GM12875 (cell line): ENCODE results near the gene SMPD3.

Experiments
- H3K4me3 ChIP-seq: one replicate; pipeline ENCODE4 v1.5.1; 2011; ENCODE audit warnings: low read depth, low read length, control low read depth
- TF ChIP-seq, protein P1 (sequence below): IDR thresholded peaks from 2 replicates; pipeline ENCODE4 v1.5.1; 2011; ENCODE audit warnings: low read depth, mild to moderate bottlenecking, control low read depth, inconsistent platforms, low read length, moderate library complexity, borderline replicate concordance; ENCODE audit not compliant: insufficient read depth

SMPD3 gene

DNA sequence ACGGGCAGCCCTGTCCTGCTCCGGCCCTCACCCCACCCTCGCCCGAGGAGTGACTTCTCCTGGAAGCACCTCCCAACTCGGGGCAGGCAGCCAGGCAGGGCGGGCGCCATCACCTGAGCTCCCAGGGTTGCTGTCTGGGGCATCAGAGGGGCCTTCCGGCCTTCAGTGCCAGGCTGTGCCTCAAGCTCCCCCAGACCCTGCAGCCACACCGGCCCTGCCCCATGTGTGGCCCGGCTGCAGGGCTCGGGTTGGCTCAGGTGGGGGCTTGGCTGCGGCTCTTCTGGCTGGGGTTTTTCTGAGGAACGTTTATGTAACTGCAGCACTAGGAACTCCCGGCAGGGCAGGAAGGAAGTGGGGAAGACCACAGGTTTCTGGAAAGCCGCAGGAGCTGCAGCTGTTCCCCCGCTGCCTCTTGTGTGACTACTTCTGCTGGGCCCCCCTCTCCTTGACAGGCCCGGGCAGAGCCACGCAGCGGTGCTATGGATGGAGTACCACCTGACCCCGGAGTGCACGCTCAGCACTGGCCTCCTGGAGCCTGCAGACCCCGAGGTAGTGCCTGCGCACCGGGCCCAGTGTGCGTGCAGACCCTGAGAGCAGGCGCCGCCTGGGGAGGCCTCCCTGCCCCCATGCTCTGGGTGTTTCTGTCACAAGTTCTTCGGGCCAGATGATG, 91.9 kb downstream of the SMPD3 start:
- H3K4me3 ChIP-seq: no peak overlapping the region
- TF ChIP-seq, protein P1, sequence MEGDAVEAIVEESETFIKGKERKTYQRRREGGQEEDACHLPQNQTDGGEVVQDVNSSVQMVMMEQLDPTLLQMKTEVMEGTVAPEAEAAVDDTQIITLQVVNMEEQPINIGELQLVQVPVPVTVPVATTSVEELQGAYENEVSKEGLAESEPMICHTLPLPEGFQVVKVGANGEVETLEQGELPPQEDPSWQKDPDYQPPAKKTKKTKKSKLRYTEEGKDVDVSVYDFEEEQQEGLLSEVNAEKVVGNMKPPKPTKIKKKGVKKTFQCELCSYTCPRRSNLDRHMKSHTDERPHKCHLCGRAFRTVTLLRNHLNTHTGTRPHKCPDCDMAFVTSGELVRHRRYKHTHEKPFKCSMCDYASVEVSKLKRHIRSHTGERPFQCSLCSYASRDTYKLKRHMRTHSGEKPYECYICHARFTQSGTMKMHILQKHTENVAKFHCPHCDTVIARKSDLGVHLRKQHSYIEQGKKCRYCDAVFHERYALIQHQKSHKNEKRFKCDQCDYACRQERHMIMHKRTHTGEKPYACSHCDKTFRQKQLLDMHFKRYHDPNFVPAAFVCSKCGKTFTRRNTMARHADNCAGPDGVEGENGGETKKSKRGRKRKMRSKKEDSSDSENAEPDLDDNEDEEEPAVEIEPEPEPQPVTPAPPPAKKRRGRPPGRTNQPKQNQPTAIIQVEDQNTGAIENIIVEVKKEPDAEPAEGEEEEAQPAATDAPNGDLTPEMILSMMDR: no peak

DNA sequence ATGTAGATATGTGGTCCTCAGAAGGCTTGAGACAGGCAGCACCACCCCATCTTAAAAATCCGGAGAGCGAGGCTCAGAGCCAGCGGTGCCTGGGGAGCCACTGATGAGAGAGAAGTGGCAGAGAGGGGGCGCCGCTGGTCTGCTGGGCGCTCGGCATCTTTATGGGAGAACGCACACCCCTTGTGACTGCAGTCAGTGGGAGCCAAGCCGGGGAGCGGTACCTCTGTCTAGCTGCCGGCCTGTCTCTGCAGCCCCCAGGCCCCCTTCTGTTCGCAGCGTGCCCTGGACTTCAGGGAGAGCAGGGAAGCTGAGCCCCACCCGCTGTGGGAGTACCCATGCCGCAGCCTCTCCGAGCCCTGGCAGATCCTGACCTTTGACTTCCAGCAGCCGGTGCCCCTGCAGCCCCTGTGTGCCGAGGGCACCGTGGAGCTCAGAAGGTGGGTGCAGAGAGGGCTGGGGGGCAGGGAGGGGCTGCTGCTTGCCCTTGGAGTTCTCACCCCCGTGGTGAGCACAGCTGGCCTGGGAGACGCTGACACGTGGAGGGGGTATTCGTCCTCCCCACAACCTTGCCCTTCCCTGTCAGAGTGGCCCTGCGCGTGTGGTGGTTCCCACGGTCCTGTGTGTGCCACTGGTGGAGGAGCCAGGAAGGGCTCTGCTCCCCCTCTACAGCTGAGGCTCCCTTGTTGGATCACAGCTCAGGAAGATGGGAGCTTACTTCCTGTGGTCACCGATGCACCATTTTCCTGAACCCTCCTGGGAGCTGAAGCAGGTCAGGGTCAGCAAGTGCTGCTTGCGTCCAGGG, 92.7 kb downstream of the SMPD3 start:
- H3K4me3 ChIP-seq: no peak overlapping the region

DNA sequence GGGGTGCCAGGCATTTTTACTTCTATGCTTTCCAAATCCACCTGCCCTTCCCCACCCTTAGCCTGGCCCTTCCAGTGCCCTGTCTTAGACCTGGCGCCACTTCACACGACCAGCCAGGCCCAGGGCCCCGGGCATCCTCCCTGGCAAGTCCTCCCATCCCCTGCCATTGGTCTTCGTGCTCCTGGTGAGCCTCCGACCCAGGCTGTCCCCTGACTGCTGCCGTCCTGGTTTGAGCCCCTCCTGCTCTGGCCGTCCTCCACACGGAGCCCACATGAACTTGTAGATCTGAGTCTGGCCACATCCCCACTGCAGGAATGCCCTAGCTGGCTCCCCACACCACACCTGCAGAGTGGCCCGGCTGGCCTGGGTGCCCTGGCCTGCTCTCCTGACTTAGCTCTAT, 93.5 kb downstream of the SMPD3 start:
- no peak overlapping the region for H3K4me3 ChIP-seq
- TF ChIP-seq, protein P1: no peak

More for the DNA sequence above, 92.7 kb downstream of the SMPD3 start:
- TF ChIP-seq, protein P1: 0 out of 2 replicates have a peak, but pooled peaks have one; percentile 8

DNA sequence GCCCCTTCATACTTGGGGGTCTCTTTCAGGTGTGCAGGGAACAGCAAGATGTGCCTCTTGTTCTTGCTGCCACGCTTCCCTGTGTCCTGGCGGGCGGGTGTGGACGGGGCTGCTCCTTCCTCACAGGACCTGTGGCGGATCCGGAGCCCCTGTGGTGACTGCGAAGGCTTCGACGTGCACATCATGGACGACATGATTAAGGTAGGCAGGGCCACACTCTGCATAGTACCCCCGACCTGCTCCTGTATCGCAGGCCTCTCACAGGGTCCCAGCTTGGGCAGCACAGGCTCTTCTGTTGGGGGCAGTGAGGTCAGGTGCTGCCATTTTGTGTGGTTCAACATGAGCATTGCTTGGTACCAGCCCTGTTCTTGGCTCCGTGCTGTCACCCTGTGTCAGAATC, 94.9 kb downstream of the SMPD3 start:
- TF ChIP-seq, protein P1: no peak
- H3K4me3 ChIP-seq: no peak overlapping the region

DNA sequence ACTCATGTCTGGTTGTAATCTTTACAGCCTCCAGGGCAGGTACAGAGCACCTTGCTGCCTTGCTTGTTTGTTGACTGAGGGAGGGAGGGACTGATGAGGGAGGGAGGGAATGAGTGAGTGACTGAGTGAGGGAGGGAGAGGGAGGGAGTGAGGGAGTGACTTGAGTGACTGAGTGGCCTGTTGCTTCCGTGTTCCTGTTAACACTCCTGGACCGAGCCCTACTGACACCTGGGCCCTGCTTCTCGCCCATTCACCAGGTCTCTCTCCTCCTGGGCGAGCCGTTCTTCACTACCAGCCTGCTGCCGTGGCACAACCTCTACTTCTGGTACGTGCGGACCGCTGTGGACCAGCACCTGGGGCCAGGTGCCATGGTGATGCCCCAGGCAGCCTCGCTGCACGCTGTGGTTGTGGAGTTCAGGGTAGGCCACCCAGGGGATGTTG, 96.3 kb downstream of the SMPD3 start:
- TF ChIP-seq, protein P1: no peak
- H3K4me3 ChIP-seq: no peak overlapping the region

DNA sequence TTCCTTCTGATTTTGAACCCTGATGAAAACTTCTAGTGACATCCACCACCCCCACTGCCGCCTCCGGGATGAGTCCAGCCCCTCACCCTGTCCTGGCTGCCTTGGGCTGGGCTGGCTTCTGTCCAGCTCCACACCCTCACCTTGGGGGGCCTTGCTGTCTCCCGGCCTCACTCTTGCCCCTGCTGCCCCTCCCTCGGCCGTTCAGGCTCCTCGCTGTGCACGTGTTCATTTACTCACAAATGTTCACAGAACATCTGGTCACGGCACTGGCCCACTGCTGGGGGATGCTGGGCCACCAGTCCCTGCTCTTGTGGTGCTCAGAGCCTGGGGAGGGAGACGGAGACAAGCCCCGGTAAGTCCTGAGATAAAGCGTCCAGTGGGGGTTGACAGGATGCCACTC, 96.8 kb downstream of the SMPD3 start:
- H3K4me3 ChIP-seq: no peak overlapping the region
- TF ChIP-seq, protein P1: no peak
